OCI-M2 (cell line): ENCODE measurements around the gene NAPEPLD.
"Not testable (repeated sequence)": the region's sequence is repeated elsewhere in the genome, so short reads cannot be mapped to it uniquely, and the experiment has no call there.

Experiments used
- DNase-seq: peaks from one replicate; lab custom pipeline; 2025; ENCODE audit not compliant: unreplicated experiment; lab: John Stamatoyannopoulos, UW

NAPEPLD gene

DNA sequence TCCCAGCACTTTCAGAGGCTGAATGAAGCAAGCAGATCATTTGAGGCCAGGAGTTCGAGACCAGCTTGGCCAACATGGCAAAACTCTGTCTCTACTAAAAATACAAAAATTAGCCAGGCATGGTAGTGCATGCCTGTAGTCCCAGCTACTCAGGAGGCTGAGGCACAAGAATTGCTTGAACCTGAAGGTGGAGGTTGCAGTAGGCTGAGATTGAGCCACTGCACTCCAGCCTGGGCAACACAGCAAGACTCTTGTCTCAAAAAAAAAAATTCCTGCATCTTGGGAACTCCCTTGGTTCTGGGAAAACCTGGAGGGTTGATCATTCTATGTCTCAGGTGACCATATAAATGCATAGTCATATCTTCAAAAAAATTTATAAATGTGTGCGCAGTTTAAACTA lies 4.1 kb downstream of the NAPEPLD start:
- not testable (repeated sequence) for DNase-seq

DNA sequence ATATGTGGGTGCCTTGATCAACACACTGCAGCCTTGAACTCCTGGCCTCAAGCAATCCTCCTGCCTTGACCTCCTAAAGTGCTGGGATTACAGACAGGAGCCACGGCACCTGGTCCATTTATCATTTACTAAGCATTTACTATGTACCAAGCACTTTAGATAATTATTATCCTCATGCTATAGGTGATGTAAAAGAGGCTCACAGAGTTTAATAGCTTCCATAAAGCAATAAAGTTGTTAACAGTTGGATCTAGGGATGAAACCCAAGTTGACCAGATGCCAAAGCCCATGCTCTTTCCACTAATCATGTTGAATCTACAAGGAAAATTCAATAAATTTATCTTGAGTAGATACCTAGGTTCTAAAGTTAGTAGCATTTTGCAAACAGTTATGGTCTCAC lies 5.0 kb downstream of the NAPEPLD start:
- DNase-seq = no peak

DNA sequence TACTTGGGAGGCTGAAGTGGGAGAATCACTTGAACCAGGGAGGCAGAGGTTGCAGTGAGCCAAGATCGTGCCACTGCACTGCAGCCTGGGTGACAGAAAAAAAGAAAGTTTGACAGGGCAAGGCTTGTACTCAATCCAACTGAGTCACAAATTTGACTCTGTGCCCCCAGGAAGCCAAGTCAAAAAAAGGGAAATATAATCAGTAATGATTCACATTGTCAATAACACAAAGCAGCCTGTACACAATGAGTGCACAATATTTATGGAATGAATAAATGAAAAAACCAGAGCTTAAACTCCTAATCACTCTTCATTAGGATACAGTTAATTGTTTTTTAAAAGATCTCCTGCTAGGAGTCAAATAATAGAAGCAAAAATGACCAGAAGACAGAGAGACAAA lies 6.4 kb downstream of the NAPEPLD start:
- no peak for DNase-seq

DNA sequence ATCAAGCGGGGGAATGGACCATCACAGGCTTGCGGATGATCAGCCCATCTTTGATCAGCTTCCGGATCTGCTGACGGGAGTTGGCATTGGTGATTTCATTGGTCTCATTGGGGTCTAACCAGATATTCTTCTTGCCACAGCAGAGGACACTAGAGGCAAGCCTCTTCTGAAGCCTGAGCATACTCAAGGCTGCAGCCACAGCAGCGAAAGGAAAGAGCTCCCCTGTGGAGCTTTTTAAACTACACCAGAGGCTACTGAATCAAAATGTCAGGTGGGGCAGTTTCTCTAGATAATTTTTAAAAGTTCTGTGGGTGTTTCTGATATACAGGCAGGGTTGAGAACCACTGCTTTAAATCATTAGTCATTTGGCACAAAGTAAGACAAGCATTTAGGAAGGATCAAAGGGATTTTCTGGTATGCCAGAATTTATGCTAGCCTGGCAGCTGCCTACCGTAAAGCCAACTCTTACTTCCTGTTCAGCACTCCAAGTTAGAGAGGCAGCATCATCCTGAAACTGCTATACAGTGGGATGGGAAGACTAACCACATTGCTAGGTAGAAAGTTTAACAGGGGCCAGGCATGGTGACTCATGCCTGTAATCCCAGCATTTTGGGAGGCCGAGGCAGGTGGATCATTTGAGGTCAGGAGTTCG lies 7.0 kb downstream of the NAPEPLD start:
- no peak for DNase-seq

DNA sequence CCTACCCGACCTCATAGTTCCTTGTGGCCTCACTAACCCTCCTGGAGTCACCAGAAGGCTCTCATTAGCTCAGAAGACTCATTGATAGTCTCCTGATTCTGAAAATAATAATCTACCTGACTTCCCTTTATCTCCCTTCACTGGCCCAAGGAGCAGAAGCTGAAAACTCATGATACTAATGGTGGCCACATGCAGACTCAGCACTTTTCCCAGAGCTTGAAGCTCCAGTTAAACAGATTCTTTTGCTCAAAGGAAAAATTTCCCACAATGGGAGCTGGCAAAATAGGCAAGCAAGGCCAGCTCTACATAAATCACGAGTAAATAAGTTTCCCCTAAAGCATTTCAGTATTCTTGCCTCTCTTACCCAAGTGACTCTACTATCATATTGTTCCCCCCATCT lies 8.2 kb downstream of the NAPEPLD start:
- DNase-seq = no peak

DNA sequence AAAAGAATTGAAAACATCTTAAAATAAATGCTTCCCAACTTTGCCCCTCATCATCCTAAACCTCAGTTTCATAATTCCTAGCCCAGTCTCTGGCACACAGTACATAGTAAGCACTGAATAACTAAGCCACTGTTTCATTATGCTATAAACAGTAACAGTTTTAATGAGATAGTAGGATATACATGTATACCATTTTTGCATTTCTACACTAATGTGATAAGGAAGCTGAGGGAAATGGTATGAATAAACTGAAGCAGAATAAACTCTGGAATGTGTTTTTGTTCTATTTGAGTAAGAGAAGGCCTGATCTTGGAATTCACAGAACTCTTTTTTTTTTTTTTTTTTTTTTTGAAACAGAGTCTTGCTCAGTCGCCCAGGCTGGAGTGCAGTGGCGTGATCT lies 8.8 kb downstream of the NAPEPLD start:
- no peak for DNase-seq

DNA sequence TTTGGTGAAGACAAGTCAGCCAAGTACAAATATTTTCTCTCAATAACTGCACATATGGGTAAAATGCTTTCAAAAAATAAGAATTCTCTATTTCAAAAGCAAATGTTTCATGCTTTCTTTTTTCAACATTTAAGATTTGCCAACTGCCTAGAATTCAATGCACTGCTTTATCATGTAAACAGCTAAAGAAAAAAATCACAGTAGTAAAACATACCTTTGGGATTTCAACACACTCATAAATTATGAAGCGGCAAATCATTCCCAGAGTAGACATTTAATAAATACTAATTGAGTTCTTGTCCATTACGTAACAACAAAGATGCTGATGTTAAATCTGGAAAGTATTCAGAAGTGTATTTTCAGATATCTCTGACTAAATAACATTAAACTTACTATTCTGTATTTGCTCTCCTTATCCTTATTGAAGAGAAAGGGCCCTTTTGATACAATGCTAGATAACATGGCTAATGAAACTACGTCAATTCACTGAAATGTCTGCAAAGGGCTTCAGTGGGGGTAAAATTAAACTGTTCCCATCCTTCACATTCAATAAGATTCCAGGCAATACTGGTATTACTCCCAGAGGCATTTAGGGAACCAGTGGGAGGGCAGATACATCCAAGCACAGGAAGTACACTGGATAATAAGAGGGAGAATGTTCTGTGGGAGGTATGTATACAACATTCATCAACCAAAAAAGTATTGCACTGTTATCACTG lies 13.9 kb downstream of the NAPEPLD start:
- no peak for DNase-seq

DNA sequence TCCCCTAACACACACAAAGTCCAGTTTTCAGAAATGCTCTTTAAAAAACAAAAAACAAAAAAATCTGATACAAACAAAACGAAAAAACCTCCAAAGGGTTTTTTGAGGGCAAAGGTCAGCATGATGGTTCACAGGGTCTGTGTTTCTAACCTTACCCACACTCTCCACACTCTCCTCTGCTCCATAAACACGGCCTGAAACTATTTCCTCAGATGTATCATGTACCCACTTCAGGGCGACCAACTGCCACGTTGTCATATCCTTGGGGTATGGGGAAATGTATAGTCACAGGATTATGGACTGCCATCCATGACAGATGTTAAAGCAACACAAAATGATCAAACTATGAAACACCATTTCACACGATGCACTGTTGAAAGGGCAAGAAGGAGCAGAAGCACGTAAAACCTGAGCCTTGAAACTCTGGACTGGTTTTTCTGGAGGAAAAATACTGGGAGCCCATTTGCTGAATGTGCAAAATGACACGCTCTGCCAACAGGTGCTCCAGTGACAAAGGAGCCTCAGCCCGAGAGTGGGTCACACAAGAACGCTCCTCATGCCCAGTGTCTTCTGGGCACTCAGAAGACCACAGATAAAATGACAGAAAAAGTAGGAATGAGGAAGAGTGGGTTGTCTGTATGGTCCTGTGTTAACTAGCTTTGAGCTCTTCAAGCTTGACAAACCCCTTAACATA lies 15.8 kb downstream of the NAPEPLD start:
- no peak for DNase-seq

DNA sequence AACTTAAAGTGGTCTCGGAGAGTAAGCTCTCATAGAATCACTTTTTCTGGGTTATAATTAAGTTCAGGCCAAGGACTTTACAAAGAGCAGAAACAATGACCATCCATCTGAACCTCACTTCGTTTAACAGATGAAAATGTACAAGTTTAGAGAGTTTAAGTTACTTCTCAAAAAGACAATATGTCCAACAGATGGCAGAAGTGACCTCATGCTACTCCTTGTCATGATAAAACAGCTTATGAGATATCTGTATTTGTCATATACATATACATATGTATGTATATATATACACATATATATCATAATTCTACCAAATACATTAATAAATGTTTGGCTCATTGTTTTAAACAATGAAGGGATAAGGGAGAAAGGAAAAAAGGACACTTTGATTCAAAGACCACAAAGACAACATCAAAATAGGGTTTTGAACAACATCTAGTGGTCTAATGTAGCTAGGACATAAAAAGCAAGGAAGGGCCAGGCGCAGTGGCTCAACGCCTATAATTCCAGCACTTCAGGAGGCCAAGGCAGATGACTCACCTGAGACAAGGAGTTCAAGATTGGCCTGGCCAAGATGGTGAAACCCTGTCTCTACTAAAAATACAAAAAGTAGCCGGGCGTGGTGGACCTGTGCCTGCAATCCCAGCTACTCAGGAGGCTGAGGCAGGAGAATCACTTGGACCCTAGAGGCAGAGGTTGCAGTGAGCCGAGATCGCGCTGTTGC lies 17.8 kb downstream of the NAPEPLD start:
- no peak for DNase-seq

DNA sequence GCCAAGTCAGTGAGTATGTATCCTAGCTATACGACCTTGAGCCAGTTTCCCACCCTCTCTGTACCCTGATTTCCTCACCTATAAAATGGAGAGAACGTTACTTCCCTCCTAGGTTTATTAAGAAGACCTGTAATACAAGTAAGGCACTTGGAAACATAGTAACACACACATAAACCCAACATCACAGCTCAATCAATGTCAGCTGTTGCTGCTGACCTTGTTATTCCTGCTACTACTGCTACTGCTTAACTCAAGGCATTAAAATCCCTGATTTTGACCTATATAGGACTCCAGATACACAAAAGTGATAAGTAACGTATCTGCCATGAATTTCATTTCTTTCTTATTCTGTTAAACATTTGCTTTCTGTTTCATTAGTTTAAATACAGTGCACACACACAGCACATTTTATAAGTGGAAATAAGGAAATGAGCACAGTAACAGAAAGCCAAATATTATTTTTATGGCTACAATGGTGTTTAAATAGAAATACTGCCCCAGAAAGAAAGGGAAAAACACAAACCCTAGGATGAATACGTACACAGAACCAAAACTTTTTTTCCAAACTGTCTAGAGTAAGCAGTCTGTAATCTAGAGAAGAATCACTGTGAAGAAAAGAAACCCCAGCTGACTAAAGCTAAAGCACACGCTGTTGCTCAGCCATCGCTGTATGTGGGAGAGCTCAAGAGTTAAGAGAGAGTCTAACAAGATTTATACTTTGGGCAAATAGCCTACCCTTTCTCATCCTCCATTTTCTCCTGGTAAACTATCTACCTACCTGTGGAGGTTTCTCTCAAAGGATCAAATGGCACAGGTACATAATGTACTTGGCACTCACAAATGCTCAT lies 19.0 kb downstream of the NAPEPLD start:
- DNase-seq = no peak

DNA sequence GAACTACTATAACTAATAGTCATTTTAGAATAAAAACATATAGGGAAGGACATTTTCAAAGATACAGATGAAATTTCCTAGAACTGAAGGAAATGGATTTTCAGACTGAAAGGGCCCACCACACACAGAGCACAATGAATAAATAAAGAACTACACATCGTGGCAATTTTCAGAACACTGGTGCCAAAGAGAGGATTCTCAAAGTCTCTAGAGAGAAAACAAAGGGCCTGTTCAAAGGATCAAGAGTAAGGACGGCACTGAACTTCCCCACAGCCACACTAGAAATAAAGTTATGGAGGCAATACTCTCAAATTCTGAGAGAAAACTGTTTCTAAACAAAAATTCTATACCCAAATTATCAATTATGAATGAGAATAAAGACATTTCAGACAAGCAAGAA lies 21.9 kb downstream of the NAPEPLD start:
- DNase-seq = no peak

DNA sequence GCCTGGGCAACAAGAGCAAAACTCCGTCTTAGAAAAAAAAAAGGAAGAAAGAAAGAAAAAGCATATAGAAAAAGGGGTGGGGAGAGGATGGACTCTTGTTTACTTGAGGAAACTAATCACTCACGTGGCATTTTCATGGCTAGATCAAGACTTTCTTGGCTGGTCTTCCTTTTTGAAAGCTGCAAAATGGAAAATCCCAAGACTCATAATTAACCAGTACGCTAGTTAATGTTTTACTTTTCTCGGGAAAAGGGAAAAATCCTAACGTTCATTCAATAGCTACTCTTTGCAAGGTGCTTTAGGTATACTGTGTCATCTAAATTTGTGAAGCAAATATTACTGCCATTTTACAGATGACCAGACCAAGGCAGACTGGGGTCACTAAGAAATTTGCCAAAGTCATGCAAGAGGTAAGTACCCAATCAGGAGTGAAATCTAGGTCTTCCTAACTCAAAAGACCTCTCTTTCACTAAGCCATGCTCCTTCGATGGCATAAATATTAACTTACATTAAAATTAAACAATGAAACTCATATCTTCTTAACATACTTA lies 24.4 kb downstream of the NAPEPLD start:
- DNase-seq = no peak

DNA sequence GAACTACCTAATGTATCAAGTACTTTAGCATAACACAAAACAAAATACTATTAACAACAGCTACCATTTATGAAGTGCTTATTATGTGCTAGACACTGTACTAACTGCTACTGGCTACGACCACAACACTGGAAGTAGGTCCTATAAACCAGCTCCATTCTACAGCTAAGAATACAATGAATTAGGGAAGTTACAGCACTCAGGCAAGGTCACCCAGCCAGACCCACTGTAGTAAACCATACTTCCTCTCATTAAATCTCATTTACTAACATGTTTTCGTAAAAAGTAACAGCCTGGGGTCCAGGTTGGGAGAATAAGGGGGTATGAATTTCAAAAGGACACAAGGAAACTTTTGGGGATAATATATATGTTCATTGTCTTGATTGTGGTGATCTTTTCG lies 25.4 kb downstream of the NAPEPLD start:
- DNase-seq = no peak

DNA sequence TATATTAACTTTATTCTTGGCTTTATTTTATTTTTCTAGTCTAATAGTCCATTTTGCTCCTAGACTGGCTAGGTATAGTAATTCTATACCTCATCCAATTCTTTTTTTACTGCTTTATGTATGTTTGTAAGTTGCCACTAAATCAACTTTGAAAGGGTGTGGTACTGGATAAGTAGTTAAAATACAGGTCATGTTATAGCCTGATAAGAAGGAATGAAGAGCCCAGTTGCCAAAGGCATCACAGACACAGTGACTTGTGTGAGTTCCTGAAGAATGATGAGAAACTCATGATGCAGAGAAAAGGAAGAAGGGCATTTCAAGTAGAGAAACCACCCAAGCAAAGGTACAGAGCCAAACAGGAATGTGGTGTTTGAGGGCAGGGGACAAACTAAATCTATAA lies 27.3 kb downstream of the NAPEPLD start:
- DNase-seq = no peak

DNA sequence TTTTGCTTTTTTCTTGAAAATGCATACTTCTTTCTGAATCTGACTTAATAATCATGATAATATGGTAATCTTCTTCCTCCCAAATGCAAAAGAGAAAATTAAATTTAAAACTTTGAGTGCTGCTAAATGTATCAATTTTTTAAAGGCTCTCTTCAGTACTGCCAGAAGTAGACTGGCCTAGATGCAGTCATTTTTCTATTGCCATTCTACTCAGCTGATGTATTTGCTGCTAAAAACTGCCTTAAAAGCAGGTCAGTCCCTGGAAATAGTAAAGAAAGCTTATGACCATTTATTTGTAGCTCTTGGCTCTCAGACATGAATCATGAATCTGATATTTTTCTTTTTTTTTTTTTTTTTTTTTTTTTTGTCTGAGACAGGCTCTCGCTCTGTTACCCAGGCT lies 28.5 kb downstream of the NAPEPLD start:
- no peak for DNase-seq

DNA sequence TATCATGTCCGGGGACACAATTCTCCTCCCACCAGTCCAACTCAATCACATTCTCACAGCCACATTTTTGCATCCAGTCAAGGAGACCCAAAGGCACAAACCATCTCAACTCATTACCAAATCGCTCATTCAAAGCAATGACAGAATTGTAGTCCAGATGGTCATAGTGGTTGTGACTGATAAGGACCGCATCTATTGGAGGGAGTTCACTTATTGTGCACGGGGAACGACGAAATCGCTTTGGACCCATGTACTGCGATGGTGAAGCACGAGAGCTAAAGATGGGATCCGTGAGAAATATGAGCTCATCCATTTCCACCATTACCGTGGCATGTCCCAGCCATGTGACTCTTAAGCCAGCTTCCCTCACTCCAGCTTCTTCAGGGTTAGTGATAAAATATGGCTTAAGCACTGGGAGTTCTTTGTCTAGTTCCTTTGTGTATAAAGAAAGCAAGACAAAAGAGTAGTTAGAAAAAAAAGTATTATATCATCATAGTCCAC lies 29.1 kb downstream of the NAPEPLD start:
- peak; percentile 26 for DNase-seq

DNA sequence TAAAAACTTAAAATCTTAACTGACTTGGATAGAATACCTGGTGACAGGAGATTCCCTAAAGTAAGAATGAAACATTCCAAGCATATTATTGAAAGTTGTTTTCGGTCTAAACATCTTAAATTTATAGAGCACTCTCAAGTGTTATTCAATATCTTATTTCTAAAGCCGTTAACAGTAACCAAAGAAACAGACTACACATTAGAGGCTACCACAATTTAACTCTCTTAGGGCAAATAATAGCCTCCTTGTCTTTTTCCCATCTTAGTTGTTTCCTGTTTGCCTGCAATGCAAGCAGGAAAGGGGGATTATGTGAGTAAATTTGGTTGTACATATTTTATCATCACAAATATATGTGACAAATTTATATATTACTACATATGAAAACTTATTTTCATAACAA lies 31.4 kb downstream of the NAPEPLD start:
- no peak for DNase-seq

DNA sequence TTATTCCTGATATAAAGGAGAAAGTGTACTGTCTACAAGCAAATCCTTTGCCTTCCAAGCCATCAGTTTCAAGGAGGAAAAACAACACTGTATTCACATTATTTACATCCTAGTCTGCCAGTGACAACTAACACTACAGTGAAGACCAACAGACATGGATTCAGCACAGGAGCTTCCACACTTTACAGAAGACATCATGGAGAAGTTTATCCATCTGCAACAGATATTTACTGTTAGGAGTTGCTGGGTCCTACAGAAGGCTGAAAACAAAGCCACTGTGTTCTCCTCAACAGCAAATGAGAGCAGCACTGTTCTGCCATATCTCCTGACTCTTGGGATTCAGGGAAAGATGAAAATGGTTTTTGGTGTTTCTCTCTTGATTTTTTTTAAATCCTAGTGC lies 31.9 kb downstream of the NAPEPLD start:
- DNase-seq = no peak

DNA sequence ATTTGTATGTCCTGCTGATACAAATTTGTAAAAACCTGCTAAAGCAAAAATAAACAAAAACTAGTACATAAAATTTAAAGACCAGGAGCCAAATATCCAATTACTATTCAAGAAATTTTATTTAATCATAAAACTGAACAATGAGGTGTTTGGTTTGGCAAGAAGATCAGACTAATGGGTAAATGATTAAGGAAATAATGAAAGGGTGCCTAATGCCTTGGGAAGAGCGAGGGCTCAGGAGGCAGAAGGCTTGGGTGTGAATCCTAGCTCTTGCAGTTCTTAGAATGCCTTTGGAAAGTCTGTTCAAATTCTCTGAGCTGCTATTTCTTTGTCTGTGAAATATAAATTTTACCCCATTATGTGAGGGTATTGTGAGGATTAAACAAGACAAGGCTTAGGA lies 32.4 kb downstream of the NAPEPLD start:
- DNase-seq = no peak

DNA sequence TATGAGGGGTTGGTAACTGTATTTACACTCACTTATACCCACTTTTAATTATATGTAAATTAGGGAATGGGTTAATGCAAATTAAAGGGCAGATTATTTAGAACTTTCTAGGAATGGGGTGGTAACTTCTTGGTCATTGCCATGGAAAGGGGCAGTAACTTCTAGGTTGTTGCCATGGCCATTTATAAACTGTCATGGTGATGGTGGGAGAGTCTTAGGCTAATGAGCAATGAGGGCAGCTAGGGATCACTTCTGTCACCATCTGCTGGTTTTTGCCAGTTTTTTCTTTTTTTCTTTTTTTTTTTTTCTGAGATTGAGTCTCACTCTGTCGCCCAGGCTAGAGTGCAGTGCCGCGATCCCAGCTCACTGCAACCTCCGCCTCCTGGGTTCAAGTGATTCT lies 33.1 kb downstream of the NAPEPLD start:
- DNase-seq = no peak
